Heart right ventricle (tissue), 16 donors: ENCODE measurements around the gene CELSR1. TPM values are rescaled to one million over a fixed set of nuclear protein-coding genes. Genes with fewer than 3 reads are reported as not detected.

Experiments used
- ATAC-seq, 8 donors: fragments of 200-7000 bp; cut with Tn5 transposase; one replicate each; pipeline ENCODE4 v1.9.1; 2020; ENCODE audit warnings: mild to moderate bottlenecking in 8 of 8, moderate library complexity in 8 of 8, moderate number of reproducible peaks in 1 of 8
- DNase-seq, 2 donors: peaks; one replicate each; pipeline ENCODE4 v3.0.0-alpha.2; 2020
- H3K27ac ChIP-seq, 10 donors: fragments of 200-600 bp; sonication (generic) in 2 of 10; one replicate each; pipeline versions ENCODE4 v1.5.0 to v1.8.0; 2020 to 2022; ENCODE audit warnings: mild to moderate bottlenecking in 3 of 10
- H3K27me3 ChIP-seq, 7 donors: fragments of 200-600 bp; one replicate each; pipeline ENCODE4 v1.8.0; 2021 to 2022; ENCODE audit warnings: mild to moderate bottlenecking in 2 of 7
- H3K36me3 ChIP-seq, 9 donors: fragments of 200-600 bp; sonication (generic) in 1 of 9; one replicate each; pipeline versions ENCODE4 v1.5.0 to v1.8.0; 2020 to 2022; ENCODE audit warnings: mild to moderate bottlenecking in 2 of 9
- H3K4me1 ChIP-seq, 9 donors: fragments of 200-600 bp; sonication (generic) in 1 of 9; one replicate each; pipeline versions ENCODE4 v1.5.0 to v1.8.0; 2020 to 2022; ENCODE audit warnings: mild to moderate bottlenecking in 4 of 9
- H3K4me3 ChIP-seq, 10 donors: fragments of 200-600 bp; sonication (generic) in 2 of 10; one replicate each; pipeline versions ENCODE4 v1.5.0 to v1.8.0; 2020 to 2022; ENCODE audit warnings: mild to moderate bottlenecking in 7 of 10, moderate library complexity in 2 of 10
- H3K9me3 ChIP-seq, 11 donors: fragments of 200-600 bp in 10 of 11; sonication (generic) in 2 of 11; one replicate each; pipeline versions ENCODE4 v1.5.0 to v1.8.0; 2013 to 2022; ENCODE audit warnings: mild to moderate bottlenecking in 2 of 11, control low read depth in 1 of 11, moderate library complexity in 1 of 11
- WGBS, 2 donors: extraction: QIAGEN DNeasy Blood & Tissue Kit; methylation state at CpG; one replicate each; pipeline ENCODE4 v1.1.7; 2013; ENCODE audit warnings: inconsistent platforms in 1 of 2; 5-methylcytosine and 5-hydroxymethylcytosine counted together
- intact Hi-C, 10 donors: fragments of 100-400 bp; cut with DNase I; formaldehyde crosslinking; loops; one replicate each; pipeline versions ENCODE4 v1.11.1 to v1.14.2; 2022
- polyA plus RNA-seq, 2 donors: library from polyadenylated mRNA; stranded (reverse); fragments of 200-250 nt; gene quantifications; one replicate each; pipeline ENCODE4 v1.2.3, GENCODE V29; 2013
- total RNA-seq, 10 donors: library from RNA; stranded (reverse); fragmentation: NEBNext Ultra II Directional in 3 of 10; extraction: Animal tissue kit (Norgen Biotek cat#: 25700) in 3 of 10; gene quantifications; one replicate each; pipeline versions ENCODE4 v1.2.1 to v1.2.4, GENCODE V29; 2021 to 2023
- TF ChIP-seq, protein P1 (sequence below), 9 donors: fragments of 200-600 bp; sonication (generic) in 2 of 9; IDR thresholded peaks; one replicate each; pipeline versions ENCODE4 v1.5.0 to v1.8.0; 2021 to 2022; ENCODE audit warnings: antibody characterized with exemption in 9 of 9, mild to moderate bottlenecking in 5 of 9, moderate library complexity in 1 of 9
- donor health status: Arrhythmogenic right ventricular cardiomyopathy.
- donor health status: ischemic (EF 13 %, LVEDD 7.1; RV severe dilation, severe dysfunction).
- donor health status: healthy with polysubstance abuse.
- donor health status: DM: no; HTN: yes; CAD: no.
- donor health status: DM: no; HTN: no; CAD: no.
- donor health status: ischemic (EF 25% LVEDD 6.9; RV normal size, moderate dysfunction).
- donor health status: ischemic (EF 25% LVEDD 5.7; RV mildly dilated, moderate dysfunction).
- donor health status: healthy.
- donor health status: DM: yes; HTN: yes; CAD: no.
- donor health status: Ischemic cardiomyopathy.
- donor health status: ischemic (EF 35%, LVEDD 5.7; RV mildly dilated, moderate dysfunction).
- donor health status: nonischemic (EF 11% LVEDD 7.7; RV severe dilation, severe dysfunction).
- donor health status: DM: yes; HTN: yes; CAD: no.
- donor health status: PGD.
- donor health status: ischemic (EF 29% LVEDD 5.4; RV normal size, mild dysfunction).
- donor health status: nonischemic (EF 23%, LVEDD 6.1; RV moderate dilation, normal function).

The CELSR1 gene
- total and polyA plus RNA-seq, 12 donors = 4.0 to 16.7 (median 11.4) TPM

DNA sequence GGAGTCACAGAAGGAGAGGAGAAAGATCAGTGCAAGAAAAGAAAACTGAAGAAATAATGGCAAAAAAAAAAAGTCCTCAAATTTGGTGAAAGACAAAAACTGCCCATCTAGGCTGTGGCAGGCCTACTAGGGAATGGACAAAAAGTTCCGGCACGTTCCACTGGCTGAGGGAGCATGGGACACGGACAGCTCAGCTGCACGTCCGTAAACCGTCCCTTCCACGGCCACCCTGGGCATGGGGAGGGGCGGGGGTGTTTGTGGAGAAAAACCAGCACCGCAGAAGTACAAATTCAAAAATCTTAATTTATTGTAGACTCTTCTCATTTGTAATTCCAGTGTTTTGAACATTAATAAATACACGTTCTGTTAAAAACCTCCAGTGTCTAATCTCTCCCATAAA, 176.5 kb downstream of the CELSR1 start:
- ATAC-seq (no peak), DNase-seq (no peak)
- Histone ChIP-seq H3K27ac (no peak overlapping the region), H3K4me3 (no peak overlapping the region), H3K27me3 (peaks cover 0 to 4% (median 0%) of the 10 kb centered on the region in 7 donors), H3K36me3 (peaks cover 0 to 29% (median 11%) of the 10 kb centered on the region in 9 donors), H3K9me3 (peaks cover 0 to 11% (median 0%) of the 10 kb centered on the region in 11 donors), H3K4me1 (peaks cover 0 to 1% (median 0%) of the 10 kb centered on the region in 9 donors)
- 92 to 94% methylated on average over 10 of the region's 10 CpGs for WGBS, 2 donors
- intact Hi-C loops = no loop called here
- TF ChIP-seq, protein P1, sequence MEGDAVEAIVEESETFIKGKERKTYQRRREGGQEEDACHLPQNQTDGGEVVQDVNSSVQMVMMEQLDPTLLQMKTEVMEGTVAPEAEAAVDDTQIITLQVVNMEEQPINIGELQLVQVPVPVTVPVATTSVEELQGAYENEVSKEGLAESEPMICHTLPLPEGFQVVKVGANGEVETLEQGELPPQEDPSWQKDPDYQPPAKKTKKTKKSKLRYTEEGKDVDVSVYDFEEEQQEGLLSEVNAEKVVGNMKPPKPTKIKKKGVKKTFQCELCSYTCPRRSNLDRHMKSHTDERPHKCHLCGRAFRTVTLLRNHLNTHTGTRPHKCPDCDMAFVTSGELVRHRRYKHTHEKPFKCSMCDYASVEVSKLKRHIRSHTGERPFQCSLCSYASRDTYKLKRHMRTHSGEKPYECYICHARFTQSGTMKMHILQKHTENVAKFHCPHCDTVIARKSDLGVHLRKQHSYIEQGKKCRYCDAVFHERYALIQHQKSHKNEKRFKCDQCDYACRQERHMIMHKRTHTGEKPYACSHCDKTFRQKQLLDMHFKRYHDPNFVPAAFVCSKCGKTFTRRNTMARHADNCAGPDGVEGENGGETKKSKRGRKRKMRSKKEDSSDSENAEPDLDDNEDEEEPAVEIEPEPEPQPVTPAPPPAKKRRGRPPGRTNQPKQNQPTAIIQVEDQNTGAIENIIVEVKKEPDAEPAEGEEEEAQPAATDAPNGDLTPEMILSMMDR (IDR thresholded peaks at IDR 0.05) = no peak

DNA sequence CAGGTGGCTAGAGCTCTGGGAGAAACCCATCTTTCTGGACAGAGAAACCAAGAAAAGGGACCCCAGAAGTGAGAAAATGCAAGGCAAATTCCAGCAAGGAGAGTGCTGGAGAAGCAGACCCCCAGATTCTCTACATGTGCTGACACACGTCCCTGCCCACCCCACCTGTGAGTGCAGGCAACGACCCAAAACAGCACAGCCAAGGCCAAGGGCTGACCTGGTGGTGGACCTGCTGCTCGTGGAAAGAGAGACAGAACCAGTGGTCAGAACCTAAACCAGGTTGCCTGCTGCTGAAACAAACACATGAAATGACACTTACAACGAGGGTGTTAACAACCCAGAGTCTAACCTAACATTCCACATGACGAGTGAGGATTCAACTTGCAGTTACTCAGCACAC, 177.3 kb downstream of the CELSR1 start:
- intact Hi-C loops = no loop called here

DNA sequence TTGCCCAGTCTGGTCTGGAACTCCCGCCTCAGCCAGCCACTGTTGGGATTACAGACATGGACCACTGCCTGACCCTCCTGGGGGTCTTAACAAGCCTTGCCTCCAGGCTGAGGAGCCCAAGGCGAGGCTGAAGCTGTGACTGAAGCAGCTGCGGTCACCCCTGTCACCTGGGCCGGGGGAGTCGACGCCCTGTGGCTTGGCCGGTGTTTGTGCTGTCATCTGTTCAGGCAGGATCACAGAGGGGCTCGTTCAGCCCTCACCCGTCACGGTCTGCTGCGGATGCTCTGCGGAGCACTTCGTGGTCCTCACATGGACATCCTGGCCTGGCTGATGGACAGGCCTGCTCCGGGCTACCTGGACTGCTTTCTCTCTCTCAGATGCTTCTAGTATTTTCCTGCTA, 178.1 kb downstream of the CELSR1 start:
- TF ChIP-seq, protein P1 (IDR thresholded peaks at IDR 0.05) = no peak
- Histone ChIP-seq H3K9me3 (peaks cover 0 to 11% (median 0%) of the 10 kb centered on the region in 11 donors), H3K4me3 (no peak overlapping the region), H3K27me3 (no peaks in the 10 kb centered on the region), H3K4me1 (peaks cover 0 to 17% (median 4%) of the 10 kb centered on the region in 9 donors), H3K27ac (no peak overlapping the region), H3K36me3 (peaks cover 0 to 45% (median 11%) of the 10 kb centered on the region in 9 donors)
- DNase-seq (no peak), ATAC-seq (no peak)
- intact Hi-C loops = loop anchor here in 2 of 10 donors (10.0 kb wide), 2 partner anchors 325 to 375 kb away; partner anchors contain the start of gene CERK (in 1 of the 2)
- WGBS, 2 donors = 90% methylated on average over 14 of the region's 14 CpGs

More for the DNA sequence above, 177.3 kb downstream of the CELSR1 start:
- Histone ChIP-seq H3K4me1 (peaks cover 0 to 9% (median 0%) of the 10 kb centered on the region in 9 donors), H3K27me3 (peaks cover 0 to under 1% (median 0%) of the 10 kb centered on the region in 7 donors), H3K9me3 (peaks cover 0 to 11% (median 0%) of the 10 kb centered on the region in 11 donors), H3K4me3 (no peak overlapping the region), H3K36me3 (peaks cover 0 to 37% (median 11%) of the 10 kb centered on the region in 9 donors), H3K27ac (no peak overlapping the region)
- TF ChIP-seq, protein P1 (IDR thresholded peaks at IDR 0.05) = no peak
- 74 to 75% methylated on average over 5 of the region's 5 CpGs for WGBS, 2 donors
- DNase-seq (no peak), ATAC-seq (no peak)

DNA sequence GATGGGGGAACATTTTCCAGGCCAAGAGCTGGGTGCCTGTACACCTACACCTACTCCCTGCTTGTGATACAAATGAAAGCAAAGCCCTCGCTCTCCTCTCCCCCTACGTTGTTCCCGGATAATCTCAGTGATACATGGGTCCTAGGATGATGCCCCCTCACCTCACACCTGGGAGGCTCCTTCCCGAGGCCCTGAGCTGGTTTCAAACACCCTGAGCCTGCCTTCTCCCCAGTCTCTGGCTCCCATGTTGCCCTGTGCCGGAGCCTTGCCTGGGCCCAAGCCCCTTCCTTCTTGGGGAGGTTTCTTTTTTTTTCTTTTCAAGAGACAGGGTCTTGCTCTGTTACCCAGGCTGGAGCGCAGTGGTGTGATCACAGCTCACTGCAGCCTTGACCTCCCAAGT, 178.7 kb downstream of the CELSR1 start:
- DNase-seq (no peak), ATAC-seq (no peak)
- Histone ChIP-seq H3K27me3 (no peaks in the 10 kb centered on the region), H3K4me1 (peaks cover 0 to 22% (median 8%) of the 10 kb centered on the region in 9 donors), H3K9me3 (peaks cover 0 to 11% (median 0%) of the 10 kb centered on the region in 11 donors), H3K36me3 (peaks cover 0 to 51% (median 15%) of the 10 kb centered on the region in 9 donors), H3K27ac (no peak overlapping the region), H3K4me3 (no peak overlapping the region)
- intact Hi-C loops = loop anchor here in 2 of 10 donors (10.0 kb wide), 2 partner anchors 326 to 376 kb away; partner anchors contain the start of gene CERK (in 1 of the 2)
- 94 to 97% methylated on average over 6 of the region's 6 CpGs for WGBS, 2 donors
- TF ChIP-seq, protein P1 (IDR thresholded peaks at IDR 0.05) = no peak
